ENCODE measurements around the gene PRKCE. TPM values are rescaled to one million over a fixed set of nuclear protein-coding genes. Genes with fewer than 3 reads are reported as not detected.

Gene PRKCE
- total RNA-seq, 1 donor from 2014 or later: 19.3 TPM

DNA sequence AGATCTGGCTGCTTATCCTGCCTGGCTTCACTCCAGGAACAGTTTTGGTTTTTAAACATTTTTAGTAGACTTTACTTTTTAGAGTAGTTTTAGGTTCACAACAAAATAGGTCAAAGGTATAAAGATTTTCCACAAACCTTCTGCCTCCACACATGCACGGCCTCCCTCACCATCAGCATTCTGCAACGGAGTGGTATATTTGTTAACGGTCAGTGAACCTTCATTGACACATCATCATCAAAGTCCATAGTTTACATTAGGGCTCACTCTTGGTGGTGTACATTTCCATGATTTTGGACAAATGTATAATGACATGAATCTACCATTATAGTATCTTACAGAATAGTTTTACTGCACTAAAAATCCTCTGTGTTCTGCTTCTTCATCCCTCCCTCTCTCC is 342.6 kb downstream of the PRKCE start:
- DNase-seq: no peak

DNA sequence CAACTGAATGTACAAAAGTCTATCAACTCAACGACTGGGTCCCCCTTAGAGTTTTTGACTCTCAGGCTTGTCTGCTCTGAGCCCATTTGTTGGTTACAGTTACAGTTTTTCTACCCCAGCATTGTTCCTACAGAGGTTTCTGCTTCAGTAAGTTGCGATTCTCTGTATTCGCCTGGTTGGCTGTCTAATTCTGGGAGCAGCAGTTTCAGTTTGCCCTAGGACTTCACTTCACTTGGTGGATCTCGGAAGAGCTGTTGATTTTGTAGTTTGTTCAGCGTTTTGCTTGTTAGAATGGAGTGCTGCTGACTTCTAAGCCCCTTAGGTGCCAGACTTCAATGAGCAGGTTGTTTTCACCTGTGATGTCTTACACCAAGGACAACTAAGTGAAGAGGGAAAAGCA is 349.2 kb downstream of the PRKCE start:
- no peak for DNase-seq

DNA sequence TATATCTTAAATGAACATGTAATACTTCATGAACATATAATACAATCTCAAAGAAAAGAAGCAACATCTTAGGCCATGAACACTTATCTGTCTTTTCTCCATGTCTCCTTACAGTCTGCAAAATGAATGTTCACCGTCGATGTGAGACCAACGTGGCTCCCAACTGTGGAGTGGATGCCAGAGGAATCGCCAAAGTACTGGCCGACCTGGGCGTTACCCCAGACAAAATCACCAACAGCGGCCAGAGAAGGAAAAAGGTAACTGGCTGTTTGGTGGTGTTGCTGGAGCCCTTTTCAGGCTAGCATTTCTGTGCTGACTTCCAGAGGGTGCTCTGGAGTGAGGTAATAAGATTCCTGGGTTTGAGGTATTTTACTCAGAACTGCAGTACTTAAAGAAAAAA is 349.8 kb downstream of the PRKCE start:
- no peak for DNase-seq

DNA sequence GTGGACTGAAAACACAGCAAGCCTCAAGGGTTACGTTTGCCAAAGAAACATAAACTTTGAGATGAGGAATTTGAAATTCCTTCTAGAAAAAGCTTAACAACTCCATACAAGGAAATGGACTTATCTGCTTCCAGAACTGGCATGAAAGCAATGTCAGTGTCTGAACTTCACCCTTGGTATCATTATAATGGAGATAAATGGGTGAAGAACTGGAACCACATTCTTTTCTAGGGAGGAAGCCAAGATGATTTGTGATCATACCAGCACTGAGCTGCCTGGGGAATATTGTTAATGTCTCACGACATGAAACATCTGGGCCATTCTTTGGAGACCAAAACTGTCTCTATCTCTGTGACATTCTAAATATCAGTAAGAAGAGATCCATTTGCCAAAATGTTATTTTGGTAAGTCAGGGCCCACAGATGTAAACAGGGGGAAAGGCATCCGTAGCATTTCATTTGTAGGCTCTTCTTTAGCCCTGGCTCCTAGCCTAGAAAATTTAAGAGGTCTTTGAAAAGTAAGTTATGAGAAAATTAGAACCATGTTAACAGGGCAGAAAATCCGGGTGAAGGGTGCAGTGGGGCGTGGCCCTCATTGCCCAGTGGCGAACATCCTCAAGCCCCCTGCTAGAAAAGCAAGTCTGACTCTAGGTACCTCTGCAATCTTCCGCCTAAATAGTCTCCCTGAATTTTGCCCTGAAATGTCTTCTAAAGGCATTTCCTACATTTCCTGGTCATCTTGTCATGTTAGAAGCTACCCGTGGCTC is 350.4 kb downstream of the PRKCE start:
- no peak for DNase-seq

DNA sequence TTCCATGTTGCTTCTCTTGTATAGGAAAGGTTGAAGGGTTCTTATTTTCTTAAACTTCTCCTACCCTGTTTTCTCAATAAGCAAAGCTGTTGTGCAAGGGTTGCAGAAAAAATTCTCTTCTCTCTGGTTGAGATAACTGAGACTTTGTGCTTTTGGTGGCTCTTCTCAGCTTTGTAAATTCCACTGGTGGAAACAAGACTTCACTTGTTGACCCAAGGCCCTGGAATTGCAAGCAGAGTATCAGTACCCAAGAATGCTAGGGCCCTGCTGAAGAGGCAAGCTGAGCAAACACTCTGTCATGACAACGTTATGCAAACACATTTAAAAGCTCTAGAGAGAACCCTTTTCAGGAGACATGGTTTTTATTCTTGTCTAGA is 351.0 kb downstream of the PRKCE start:
- no peak for DNase-seq

DNA sequence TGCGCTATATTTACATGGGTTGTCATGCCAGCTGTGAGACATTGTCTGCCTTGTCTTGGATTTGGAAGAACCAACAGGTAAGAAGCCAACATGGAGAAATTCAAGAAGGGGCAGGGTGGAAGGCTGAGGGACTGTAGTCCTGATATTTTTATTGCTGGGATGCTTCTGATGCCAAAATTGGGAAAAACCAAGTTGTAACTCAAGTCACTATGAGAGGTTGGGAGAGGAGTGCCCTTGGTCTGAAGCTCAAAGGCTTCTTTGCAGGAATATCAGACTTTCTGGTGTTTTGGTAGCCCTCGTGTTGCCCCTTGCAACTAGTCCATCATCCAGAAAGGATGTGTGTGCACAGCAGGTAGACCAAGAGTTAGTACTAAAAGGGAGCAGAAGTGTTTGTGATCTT is 351.5 kb downstream of the PRKCE start:
- DNase-seq: no peak

DNA sequence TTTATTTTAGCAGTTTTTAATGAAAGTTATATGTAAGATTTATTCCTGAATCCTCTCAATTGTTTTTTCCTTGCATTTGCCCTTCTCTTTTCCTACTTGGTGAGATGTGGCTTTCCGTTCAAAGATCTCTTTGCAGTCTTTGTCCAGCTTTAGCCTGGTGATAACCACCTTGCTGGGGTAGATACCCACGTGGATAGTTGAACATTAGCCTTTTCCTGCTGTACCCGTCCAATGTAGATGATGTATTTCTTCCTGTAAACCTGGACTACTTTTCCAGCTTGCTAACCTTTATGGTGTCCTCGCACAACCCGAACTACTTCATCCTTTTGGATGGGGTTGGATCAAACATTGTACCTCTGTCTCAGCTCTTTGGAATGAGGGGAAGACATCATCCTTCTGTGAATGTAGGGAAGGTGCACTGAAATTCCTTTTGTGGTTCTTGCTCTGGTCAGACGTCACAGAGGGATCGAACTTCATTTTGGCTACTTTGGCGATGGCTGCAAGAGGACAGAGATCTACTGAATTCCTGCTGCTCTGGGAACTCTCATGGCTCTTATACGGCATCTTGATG is 352.5 kb downstream of the PRKCE start:
- no peak for DNase-seq

DNA sequence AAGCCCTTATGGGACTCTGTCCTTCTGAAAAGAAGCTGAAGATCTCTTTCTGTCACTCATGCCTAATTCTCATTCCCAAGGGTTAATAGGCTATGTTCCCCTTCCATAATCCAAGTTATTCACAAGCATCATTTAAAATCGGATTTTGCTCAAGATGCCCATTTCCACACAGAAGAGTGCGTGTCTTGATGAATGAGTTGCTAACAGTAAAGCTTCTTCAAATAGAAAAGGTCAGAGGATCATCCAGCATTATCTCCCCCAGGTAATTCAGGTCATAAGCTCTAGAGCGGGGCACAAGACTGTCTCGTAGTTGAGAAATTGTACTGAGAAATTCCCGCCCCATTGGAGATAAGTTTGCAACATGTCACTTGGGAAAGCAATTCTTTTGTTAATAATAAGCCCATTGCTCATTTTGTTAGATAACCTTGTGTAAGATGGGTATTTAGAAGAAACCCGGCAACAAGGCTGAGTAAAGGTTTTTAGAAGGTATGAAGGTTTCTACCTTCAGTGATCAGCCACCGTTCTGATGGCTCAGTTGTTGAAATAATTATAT is 355.1 kb downstream of the PRKCE start:
- DNase-seq: no peak

DNA sequence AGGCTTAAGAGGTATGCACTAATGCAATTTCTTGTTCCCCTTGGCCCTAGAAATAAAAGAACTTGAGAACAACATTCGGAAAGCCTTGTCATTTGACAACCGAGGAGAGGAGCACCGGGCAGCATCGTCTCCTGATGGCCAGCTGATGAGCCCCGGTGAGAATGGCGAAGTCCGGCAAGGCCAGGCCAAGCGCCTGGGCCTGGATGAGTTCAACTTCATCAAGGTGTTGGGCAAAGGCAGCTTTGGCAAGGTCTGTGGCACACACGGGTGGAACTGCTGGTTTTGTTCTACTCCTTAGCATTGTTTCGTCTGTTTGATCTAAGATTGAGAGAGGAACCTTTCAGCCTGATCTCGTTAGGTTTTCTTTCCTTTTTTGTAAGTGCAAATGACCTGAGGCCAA is 355.9 kb downstream of the PRKCE start:
- no peak for DNase-seq

DNA sequence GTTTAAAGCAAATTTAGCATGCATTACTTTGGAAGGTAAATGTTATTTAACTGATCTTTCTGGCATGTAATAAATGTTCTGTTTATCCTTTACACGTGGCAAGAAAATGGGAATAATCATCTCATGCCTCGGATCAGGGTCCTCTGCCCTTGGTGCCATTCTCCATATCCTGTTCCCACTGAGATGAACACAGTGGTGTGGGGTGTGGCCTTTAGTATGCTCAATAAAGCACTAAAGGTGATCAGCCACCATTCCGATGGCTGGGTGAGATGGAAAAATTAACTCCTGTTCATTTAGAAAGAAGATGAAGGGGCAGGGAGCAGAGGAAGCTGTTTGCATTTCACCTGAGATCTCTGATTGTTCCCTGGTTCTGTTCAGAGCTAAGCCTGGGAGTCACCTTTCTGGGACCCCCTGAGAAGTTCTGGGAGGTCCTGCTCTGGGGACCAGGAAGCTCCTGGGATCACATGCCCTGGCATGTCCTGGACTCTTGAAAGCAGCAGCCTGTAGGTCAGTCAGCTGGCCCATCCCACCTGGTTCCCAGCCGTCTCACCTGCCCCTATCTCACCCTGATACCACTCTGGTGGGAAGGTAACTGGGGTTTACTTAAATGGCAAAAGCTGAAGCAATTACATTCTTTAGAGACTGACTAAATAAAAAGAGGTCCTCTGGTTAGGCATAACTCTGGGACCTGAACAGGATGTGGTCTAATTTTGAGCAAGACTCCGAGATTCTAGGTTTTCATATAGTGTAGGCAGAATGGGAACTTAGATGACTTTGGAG is 356.8 kb downstream of the PRKCE start:
- DNase-seq: no peak

DNA sequence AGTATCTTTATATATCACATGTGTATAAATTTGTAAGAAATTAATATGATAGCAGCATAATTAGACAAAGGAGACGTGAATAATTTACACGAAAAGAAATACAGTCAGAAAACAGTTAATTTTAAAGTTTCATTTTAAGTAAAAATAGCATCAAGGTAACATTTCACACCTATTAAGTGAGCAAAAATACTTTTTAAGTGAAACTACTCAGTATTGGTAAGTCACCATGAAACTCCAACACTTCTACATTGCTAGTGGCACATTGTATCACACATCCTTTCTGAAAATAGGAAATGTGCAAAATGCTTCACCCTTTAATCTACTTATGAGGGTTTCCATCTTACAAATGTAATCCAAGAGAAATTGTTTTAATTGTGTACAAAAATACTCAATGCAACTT is 357.8 kb downstream of the PRKCE start:
- no peak for DNase-seq

DNA sequence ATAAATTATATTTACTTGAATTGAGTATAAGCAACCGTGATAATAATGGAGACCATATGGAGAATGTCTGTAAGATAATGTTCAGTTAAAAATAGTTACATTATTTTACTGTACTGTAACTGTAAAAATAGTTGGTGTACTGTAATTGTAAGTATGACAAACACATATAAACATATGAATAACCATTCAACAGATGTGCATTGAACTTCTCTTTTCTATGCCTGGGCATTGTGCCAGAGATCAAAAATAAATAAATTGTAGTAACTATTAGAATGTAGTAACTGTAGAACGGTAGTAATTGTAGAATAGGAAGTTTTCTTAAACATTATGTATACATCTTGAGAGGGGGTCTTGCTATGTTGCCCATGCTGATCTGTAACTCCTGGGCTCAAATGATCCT is 358.3 kb downstream of the PRKCE start:
- DNase-seq: peak; percentile 22

DNA sequence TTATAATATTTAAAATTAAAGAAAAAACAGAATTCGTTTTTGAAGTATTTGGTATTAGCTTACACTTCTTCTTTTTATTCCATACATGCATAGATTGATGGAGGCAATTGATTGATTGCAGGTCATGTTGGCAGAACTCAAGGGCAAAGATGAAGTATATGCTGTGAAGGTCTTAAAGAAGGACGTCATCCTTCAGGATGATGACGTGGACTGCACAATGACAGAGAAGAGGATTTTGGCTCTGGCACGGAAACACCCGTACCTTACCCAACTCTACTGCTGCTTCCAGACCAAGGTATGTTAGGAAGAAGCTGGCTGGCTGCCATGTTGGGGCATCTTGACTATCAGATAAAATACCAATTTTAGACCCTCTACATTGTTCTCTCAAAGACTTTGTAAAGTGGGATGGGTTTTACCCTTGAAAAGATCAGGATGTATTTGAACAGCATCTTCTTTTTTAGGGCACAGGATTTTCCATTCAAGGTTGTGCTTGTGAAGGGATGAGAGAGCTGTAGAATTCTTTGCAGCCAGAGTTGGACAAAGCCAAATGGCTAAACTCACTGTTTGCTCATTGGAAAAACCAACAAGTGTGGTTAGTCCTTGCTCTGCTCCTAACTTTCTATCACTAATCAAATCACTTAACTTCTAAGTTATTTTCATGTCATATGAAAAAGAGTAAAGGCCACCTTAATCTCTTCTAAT is 358.9 kb downstream of the PRKCE start:
- DNase-seq: no peak

DNA sequence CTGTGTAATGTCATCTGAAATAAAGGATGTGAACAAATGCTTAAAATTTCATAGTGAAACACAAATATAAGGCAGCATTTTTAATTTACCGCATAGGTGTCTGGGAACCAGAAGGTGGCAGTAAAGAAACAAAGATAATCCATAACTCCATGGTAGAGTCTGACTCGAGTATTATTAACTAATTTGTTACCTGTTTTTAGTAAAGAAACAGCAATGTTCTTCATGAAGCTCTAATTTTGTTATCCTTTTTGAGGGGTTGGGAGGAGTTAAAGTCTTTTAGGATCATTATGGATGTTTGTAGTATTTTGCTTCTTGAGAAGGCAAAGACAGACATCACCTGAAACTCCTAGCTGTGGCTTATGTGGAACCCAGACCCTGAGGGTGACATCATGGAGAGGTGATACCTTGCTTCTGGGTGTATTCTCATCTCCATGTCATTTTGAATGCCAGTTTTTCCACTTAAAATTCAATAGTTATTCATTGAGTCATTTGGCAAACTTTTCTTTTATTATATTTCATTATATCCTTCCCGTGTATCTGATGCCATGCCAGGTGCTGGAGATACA is 359.5 kb downstream of the PRKCE start:
- DNase-seq: no peak

DNA sequence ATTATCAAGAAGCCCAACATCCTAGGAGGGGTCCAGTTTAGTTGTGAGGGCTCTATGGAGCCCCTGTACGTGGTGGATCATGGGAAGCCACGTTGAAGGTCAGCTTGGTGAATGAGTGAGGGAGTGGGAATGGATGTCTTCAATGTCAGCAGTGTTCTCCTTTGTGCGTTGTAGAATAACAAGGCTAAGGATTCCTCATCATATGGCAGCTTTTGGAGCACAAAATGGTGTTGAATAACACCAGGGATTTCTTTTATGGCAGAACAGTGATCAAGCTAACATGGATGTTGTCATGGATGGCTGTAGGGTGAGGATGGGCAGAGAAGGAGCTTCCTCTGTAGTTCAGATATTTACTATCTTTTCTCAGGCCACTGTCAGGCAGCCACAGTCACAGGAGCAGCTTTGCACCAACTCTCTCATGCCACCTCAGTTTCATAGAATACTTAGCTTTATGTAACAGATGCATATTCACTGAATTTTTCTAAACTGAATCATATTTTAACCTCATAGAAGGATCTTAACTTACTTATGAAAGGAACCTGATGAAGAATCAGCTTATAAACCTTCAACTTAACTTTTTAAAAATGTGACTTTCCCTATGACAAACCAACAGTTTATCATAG is 361.3 kb downstream of the PRKCE start:
- DNase-seq: no peak

DNA sequence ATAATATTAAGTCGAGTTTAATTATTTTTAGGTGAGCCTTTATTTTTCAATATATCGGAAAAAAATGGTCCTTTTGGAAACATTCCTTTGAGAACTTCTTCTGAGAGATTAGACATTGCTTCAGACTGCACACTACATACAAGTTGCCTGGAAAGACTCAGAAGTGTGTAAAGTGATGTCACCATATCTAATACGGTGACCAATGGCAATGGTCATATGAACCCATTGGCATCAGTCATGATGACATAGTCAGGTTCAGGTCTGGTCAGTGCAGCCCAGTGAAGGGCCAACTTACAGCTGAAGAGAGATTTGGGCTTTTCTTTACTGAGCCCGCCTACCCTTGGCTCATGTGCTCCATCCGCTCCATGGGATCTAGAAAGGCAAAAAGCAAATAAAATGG is 362.3 kb downstream of the PRKCE start:
- DNase-seq: no peak

DNA sequence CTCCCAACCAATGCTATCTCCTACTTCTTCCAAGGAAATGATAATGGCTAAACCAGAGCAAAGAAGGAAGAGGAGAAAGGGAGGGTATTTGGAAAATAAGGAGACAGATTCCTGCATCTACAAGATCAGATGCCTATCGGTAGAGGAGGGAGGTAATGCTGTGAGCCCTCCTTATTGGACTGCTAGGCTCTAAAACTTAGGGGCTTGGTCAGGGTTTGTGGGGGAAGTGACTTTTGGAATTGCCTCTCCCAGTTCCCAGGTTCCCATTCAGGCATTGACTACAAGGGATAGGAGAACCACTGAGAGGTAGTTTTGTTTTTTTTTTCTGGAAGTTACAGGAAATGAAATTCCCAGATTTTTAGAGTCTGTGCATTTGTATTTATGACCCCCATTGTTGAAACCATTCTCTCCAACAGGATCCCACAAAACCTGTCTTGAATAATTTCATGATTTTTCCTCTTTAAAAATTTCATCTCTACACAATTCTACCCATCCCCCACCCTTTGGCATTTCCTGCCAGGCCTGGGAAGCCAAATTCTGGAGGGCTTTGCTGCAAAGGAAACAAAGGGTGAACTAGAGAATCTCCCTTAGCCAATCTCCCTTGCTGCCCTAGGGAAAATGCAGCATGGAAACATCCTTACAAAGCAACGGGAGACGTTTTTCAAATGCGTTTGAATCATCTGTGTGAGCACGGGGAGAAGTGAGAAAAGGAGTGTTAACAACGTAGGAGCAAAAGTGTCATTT is 363.6 kb downstream of the PRKCE start:
- peak; percentile 17 for DNase-seq

DNA sequence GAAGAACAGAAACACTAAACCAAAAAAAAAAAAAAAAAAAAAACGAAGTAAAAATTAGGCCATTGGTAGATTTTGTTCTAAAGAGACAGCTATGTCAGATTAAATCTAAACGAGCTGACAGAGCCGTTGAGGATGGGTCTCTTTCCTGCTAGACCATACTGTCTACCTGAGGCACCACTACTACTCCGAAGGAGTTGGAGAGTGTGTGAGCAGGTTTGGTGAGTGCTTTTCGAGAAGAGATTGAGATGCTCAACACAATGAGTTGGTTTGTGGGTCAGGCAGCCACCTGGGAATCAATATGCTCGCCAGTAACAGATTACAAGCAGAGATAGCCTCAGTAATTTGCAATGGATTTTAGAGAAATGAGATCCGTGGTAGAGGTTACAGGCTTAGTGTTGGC is 364.2 kb downstream of the PRKCE start:
- DNase-seq: no peak

DNA sequence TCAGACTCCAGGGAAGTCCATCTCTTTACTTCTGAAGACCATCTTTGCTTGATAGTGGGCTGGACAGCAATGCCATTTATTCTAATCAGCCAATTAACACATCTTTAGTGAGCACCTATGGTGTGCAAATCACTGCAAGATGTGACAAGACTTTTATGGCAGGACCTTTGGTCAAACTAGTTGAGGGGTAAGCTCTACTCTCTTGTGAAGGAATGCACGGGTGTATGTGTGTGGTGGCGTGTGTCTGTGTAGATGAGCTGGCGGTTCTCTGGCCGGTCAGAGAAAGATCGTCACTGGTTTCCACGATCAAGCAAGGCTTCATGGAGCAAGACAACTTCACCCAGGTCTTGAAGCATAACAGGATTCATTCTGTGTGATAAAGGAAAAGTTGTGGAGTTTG is 364.6 kb downstream of the PRKCE start:
- no peak for DNase-seq

DNA sequence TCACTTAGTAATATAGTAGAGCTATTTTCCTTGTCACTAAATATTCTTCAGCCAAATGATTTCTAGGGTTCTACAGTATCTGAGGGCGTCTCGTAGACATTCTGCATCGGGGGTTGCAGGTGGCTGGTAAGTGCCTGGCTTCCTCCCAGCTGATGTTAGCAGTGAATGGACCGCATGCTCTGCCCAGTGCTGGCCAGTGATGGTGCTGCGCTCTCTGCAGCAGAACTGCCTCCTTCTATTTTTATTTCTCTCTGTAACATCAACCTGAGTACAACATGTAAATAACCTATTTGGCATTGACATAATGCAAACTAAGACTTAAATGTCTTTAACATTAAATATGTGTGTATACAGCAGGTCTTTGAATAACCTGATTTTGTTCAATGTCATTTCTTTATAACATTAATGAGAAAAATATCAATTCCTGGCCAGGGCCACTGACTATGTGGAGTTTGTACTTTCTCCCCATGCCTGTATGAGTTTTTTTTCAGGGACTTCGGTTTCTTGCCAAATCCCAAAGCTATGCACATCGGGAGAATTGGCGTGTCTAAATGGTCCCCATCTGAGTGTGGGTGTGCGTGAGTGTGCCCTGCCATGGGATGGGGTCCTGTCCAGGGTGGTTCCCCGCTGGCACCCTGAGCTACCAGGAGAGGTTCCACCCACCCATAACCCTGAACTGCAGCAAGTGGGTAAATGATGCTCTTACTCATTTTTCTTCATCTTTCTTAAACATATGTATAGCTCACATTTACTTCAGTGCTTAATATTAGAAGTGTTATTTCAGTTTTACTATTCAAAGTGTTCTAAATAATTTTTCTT is 367.5 kb downstream of the PRKCE start:
- DNase-seq: no peak

Measured in skin of body (tissue), 2 donors.